Hematopoietic multipotent progenitor cell (in vitro differentiated cells): ENCODE data around the gene MAP3K1. TPM values are rescaled to one million over a fixed set of nuclear protein-coding genes. Genes with fewer than 3 reads are reported as not detected.
"Not testable (repeated sequence)": the region's sequence is repeated elsewhere in the genome, so short reads cannot be mapped to it uniquely, and the experiment has no call there.

Experiments
- DNase-seq, 3 donors: peaks; one replicate each; pipeline ENCODE4 v3.0.0-alpha.2; 2011 to 2015; ENCODE audit warnings: low read depth in 2 of 3, low spot score in 2 of 3
- total RNA-seq: library from RNA; depleted of rRNA; stranded (reverse); fragments of >200 nt; gene quantifications from one replicate; pipeline ENCODE4 v1.2.3, GENCODE V29; 2012

Gene MAP3K1
- total RNA-seq, 1 donor: 21.3 TPM

DNA sequence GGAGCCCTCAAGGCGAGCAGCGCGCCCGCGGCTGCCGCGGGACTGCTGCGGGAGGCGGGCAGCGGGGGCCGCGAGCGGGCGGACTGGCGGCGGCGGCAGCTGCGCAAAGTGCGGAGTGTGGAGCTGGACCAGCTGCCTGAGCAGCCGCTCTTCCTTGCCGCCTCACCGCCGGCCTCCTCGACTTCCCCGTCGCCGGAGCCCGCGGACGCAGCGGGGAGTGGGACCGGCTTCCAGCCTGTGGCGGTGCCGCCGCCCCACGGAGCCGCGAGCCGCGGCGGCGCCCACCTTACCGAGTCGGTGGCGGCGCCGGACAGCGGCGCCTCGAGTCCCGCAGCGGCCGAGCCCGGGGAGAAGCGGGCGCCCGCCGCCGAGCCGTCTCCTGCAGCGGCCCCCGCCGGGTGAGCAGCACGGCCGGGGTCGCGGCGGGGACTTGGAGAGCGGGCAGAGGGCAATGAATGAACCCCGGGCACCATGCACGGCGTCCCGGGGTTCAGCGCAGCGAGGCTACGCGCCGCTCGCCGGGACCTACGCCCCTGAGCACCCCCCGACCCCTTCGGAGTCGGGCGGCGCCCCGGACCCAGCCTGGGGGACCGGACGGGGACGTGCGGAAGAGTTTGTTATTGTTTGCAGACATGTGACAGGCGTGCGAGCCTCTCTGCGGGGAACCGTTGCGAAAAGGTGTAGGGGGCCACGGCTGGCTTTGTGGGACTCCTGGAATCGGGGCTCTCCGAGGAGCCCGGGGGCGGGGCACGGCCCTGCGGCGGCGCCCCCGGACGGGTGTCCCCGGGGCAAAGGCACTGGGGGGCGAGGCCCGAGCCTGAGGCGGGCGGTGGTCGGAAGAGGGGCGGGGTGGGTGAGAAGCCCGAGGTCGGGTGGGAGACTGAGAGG is 553 bp downstream of the MAP3K1 start:
- peak in 2 of 3 donors; percentile 26 to 38 for DNase-seq

DNA sequence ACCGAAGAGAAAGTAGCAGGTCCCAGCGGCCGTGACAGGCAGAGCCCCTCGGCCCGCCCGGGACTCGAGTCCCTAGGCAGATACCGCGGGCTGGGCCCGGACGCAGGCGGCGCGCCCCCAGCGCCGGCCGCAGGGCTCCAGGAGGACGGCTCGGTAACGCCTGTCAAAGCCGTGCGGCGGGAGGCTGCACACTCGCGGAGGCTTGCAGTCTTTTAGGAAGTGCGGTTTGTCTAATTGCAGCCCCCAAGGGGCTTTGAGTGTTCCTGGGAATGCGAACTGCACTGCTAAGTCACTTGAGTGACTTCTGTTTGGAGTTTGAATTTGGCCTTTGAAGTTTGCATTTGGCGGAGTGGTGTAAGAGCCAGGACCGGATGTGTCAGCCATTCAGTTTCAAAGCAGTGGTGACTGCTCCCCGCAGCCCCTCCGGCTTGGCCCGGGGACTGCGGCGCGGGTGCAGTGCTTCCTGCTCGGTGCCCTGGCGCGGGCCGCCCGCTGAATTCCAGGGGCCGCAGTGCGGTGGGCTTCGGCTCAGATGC is 1.3 kb downstream of the MAP3K1 start:
- DNase-seq: peak; percentile 31 to 69 (median 56)

DNA sequence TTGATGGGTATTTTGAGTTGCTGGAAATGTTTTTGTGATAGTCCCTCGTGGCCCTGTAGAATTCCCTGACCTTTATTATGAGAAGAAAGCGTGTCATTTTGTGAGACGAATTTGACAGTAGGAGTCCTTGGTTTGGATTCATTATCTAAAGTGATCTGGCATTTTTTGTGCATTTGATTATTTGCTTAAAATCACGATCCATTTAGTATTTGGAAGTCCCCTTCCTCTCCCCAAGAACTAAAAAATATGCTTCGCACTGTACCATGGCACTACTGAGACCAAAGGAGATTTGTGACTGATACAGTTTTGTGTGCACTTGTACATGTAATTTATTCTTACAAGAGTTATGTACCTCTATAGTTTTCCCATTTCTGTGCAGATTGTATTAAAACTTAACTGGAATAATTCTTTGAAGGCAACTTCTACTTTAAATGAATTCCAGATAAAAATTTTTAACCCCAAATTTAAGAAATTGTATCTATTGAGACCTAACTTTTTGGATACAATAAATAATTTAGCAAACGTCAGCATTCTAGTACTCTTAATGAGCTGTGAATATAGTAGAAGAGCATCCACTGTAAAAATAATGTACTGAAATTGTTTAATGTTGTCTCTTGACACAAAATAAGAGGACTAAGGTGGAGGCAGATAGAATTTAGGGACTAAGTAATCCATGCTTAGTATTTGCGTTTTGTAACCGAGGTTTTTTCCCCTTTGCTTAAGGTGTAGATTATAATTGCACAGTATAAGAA is 2.1 kb downstream of the MAP3K1 start:
- no peak for DNase-seq

DNA sequence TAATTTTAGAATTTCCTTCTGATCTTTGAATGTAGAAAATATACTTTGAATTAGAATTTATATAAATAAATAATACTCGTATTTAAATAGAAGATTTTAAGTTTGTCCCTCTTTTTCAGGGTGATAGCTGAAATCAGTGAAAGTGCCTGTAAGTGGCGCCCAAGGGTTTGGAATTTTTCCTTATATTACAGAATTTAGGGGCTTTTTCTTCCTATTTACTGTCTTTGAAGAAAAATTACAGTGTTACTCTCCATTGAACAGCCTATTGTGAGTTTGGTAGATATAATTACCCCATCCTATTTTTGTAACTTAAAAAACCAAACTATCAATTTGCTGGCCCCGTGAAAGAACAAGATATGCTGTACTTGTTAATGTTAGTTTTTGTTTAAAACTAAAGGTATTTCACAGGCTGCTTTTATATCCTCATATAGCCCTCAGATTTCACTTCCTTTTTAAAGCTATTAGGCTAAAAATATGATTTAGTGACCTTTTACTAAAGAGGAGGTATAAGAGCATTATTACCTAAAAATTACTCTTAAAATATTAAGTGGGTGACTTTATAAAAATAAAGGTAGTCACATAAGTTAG is 3.2 kb downstream of the MAP3K1 start:
- peak in 2 of 3 donors; percentile 21 to 29 for DNase-seq

DNA sequence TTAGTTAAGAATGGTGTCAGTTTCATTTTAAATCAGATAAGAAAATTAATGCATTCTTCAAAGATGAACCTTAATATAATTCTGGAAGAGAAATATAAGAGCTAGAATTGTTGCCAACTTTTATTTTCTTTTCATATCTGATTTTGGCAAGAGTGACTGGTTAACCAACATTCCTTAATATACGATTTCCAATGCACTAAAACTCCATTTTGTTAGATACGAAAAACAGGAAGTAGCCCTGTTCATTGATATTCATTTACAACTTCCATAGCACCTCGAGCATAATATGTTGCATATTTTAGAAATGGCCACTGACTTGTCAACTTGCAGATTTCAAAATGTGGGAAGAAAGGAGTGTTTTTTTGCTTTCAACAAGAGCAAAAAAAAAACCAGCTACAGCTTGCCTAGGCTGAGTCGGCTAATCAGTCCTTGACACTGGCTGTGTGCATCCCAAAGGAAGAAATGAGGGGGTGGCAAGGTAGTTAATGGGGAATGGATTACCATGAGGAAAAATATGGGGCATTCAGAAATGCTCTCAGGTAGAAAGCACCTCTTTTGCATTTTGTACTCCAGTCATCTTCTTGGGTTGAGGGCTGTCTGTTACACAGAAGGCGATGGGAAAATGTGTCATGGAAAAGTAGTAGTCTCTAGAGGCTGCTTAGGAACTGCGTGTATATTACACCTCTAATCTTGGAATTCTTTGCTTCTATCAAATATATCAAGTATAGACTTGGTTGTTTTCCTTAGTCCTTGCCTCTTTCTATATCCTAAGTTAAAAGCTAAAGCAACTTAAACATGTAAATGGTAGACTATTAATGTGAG is 3.9 kb downstream of the MAP3K1 start:
- DNase-seq: peak in 2 of 3 donors; percentile 31 to 55

DNA sequence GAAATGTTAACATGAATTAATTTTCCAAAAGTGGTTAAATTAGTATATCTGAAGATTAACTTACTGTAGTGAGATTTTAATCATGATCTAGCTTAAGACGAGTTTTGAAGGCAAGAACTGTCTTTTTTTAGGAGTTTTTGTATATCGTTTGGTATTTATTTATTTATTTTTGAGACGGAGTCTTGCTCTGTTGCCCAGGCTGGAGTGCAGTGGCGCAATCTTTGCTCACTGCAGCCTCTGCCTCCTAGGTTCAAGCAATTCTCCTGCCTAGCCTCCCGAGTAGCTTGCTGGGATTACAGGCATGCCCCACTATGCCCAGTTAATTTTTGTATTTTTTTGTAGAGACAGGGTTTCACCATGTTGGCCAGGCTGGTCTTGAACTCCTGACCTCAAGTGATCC is 6.5 kb downstream of the MAP3K1 start:
- DNase-seq: not testable (repeated sequence)

DNA sequence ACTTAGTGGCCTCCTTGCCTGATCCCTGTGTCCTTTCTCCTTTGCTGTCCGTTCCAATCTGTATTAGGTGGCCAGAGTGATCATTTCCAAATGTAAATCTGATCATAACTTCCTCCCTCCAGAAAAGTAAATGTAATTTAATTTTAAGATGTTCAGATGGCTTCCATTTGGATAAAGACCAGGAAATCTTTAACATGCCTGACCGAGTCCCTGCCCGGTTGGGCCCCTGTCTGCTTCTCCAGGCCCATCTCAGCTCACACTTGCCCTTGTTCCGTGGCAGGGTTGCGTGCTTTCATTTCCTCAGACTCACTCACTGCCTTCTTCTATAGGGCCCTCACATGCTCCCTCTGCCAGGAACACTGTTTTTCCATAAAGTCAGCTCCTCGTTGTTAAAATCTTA is 7.6 kb downstream of the MAP3K1 start:
- no peak for DNase-seq

DNA sequence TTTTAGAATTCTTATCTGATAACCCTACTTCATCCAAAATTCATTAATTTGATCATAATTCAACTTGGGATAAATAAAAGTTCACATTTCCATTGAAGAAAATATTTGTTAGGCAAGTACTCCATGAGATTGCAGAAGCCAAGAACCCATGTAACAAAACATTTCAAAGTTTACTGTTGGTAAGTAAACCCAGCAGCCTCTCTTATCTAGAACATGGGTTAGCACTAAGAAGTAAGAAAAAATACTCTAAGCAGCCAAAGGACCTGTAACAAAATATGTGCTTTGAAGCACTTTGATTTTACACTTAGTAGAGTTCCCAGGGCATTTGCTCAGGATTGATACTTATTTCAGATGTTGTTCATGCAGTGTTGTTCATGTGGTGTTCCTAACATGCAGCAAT is 8.7 kb downstream of the MAP3K1 start:
- no peak for DNase-seq

DNA sequence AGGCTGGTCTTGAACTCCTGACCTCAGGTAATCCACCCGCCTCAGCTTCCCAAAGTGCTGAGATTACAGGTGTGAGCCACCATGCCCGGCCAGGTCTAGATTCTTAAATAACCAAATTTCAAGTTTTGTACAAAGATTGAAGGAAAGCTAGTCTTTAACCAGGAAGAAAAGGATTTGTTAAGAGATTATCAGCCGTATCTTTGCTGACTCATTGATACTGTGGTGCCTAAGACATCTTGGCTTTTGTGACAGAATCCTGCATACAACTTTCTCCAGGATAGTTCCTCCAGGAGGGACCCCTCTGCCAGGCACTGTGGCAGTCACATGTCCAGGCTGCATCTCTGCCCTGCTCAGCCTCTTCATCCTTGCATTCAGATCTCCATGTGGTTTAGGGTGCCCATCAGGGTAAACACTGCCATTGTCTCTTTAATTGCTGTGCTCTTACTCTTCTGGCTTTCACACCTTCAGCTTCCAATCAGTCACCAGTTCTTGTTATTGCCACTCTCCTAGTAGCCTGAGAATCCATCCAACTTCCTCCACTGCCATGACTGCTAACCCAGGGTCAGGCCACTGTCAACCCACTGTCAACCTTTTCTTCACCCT is 10.0 kb downstream of the MAP3K1 start:
- DNase-seq: no peak

DNA sequence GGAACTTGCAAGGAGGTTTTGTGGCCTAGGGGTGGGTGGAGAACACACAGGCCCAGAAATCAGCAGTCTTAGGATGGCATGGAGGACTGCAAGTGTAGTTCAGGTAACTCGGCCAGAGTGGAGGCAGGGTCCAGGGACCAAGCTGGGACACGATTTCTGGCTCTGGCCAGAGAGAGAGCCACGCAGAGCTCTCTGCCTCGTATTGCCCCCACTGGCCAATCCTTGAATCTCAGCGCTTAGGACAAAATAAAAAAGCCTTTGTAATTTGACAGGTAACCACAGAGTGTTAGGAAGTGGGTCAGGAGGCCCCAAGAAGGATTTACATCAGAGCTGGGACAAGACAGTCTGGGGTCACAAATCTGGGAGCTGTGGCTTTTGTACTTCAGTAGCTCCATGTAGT is 11.7 kb downstream of the MAP3K1 start:
- DNase-seq: peak in 2 of 3 donors; percentile 21 to 47

DNA sequence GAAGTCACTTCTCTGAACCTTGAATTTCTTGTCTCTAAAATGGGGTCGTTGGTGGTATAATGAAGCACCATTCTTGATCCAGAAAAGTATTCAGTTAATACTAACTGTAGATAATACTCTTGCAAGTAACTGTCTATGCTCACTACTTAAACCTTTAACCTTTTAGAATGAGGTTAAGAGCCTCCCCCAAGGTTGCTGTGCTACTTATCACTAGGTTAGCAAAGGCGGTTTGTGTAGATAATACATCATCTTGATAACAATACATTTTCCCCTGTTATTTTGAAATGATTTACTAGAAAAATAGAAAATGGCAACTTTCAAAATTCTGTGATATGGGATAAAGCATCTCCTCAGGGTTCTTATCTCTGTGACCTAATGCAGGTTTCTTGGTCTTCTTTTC is 12.6 kb downstream of the MAP3K1 start:
- DNase-seq: no peak

DNA sequence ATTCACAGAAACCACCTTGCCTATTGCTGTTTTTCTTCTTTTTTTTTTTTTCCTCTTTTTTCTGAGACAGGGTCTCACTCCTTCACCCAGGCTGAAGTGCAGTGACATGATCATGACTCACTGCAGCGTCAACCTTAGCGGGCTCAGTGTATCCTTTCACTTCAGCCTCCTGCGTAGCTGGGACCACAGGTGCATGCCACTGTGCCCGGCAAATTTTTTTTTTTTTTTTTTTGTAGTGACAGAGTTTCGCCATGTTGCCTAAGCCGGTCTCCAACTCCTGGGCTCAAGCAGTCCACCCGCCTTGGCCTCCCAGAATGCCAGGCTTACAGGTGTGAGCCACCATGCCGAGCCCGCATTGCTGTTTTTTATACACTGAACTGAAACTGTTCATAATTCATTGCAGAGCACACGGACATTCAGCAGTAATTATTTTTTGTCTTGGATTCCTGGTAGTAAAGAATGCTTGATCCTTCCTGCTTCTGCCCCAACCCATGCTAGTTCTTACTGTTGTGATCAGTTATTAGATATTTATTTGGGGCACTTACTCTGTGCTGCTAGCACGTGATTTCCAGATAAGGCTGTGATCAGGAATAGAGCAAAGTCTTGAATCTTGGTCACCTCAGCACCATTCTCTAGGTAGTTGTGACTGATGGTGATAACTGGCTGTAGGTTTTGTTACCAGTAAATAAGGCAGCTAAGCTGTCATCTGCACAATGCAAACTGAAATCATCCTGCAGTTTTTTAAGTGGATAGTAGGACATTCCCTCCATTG is 14.0 kb downstream of the MAP3K1 start:
- peak in 1 of 3 donors; percentile 27 for DNase-seq

DNA sequence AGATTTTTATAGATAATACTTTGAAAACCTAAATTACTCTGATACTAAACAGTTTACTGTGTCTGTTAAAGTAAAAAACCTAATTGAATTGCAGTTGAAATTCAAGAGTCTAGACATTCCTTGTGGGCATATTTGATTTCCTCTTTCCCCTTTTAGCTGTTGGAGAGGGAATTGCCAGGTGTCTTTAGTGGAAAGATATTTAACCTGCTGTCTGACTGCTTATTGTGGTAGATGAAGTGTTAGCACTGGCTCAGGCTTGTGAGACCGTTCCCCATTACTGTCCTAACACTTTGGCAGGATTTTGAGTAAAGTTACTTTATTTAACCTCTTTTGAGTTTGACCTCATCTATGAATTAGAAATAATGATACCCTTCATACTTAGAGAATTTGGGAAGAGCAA is 16.4 kb downstream of the MAP3K1 start:
- no peak for DNase-seq

DNA sequence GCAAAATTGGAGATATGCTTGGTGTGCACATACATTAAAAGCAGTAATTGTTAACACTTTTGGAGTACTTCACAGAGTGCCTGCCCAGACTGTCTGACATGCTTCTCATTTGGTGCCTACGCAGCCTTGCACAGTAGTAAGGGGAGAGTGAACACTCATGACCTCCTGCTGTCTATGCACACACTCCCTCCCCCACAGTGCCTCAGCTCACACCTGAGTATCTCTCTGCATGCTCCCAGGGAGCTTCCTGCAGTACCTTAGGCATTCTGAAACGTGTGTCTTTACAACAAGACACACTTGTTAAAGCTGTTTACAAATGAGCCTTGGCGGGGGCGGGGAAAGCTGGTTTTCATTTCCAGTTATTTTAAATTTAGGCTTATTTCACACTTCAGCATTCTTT is 18.0 kb downstream of the MAP3K1 start:
- DNase-seq: no peak

DNA sequence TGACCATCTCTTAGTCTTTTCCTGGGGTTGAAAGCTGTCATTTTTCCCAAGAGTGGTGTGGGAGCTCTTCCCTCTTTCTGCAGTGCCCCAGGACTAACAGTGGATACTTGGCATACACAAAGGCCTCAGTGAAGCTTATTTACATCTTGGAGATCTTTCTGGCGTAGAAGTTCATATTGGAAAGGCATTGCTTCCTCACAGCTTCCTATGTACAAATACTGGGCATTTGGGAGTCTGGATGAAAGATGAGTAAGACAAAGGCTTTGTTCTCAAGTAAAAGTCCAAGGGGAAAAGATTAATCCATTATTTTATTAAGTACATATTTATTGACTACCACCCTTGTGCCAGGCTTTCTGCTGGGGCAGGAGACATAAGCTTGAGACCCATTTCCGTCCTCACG is 22.0 kb downstream of the MAP3K1 start:
- DNase-seq: no peak

DNA sequence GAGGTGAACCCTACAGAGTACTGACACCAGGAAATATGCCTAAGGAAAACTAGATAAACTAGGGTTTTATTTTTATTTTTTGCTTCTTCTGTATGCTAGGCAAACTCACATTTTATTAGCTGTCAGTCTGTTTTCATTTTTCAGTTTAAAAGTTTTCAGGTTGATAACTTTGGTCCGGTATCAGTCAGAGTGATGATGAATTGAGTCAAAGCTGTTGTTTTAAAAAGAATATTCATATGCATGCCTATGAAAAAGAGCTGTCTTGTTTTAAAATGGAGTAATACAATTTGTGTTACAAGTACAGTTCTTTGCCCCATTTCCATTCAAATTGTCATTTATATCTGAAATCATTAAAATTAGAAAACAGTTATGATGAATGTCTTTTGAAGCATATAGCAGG is 22.6 kb downstream of the MAP3K1 start:
- no peak for DNase-seq

DNA sequence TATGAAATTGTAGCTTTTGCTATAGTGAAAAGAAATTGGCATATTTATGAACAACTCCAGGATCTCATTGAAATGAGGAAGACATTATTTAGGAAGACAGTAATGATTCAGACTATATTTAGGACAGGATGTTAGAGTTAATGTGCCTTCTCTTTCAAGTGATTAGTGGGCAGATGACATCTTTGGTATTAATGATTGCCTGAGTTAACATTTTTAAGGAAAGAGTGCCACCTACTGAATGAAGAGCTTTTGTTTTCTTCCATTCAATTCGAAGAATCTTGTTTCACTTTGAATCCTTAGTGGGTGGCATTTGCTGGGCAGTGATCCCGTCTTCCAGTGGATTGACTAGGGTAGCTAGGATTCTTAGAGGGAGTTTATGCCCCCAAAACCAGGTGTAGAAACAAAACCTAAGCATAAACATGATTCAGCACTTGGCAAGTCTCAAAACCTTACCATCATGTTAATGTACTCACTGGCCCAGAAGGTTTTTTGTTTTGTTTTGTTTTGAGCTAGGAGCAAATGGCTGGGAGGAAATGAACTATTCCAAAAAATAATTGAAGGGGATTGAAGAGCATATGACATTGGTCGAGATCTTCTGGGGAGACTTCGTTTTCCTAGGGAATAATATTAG is 23.2 kb downstream of the MAP3K1 start:
- DNase-seq: peak in 2 of 3 donors; percentile 53 to 75

DNA sequence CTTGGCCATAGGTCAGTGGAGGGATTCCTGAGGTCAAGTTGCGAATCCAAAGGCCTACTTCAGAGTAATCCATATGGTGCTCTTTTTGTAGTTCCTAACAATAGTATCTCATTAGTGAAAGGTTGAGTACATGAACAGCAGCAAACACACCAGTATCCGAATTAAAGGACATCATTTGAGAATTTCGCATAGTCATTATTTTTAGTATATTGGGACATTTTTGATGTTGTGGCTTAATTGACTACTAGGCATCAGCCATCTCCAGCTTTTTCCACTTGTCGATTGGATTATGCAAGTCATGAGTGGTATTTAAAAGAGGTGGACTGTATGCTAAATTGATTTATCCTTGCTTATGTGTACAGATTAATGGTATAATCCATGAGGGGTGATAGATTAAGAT is 23.7 kb downstream of the MAP3K1 start:
- no peak for DNase-seq

DNA sequence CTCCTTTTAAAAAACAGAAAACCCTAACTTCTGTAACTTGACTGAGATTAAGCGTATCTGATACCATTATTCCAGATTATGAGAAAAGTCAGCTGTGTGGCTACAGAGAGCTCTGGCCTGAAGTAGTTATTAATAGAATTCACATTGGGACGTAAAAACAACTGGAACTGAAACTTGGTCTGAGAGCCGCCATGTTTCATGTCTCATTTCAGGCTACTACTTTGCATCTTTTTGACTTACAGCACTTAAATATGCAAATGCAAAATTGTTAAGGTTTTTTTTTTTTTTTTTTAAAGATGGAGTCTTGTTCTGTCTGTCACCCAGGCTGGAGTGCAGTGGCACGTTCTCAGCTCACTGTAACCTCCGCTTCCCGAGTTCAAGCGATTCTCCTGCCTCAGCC is 25.2 kb downstream of the MAP3K1 start:
- no peak for DNase-seq
